Fibroblast of villous mesenchyme (primary cell): ENCODE results near the gene FGF18. TPM values are rescaled to one million over a fixed set of nuclear protein-coding genes. Genes with fewer than 3 reads are reported as not detected.

Experiments used
- DNase-seq: peaks from one replicate; pipeline ENCODE4 v3.0.0-alpha.2; 2010; ENCODE audit warnings: low read depth
- H3K4me3 ChIP-seq: 2 replicates; pipeline ENCODE4 v1.5.1; 2011; ENCODE audit warnings: low read depth, mild to moderate bottlenecking, low read length
- CTCF ChIP-seq: IDR thresholded peaks from 2 replicates; pipeline ENCODE4 v1.5.1; 2012; ENCODE audit warnings: low read depth, mild to moderate bottlenecking, low read length; ENCODE audit not compliant: insufficient read depth
- total RNA-seq: library from RNA; depleted of rRNA; stranded (reverse); fragments of >200 nt; gene quantifications from 2 replicates; pipeline ENCODE4 v1.2.3, GENCODE V29; 2012

FGF18 gene
- total RNA-seq, 1 donor, result under 0.01 TPM

- no peak for TF ChIP-seq CTCF
- no peak for DNase-seq
- H3K4me3 ChIP-seq, result no peak overlapping the region
Measured at GRCh38 chr5:171436804-171437285, 17.4 kb downstream of the FGF18 start.

- no peak for DNase-seq
- no peak for TF ChIP-seq CTCF
- H3K4me3 ChIP-seq, result no peak overlapping the region
Measured at GRCh38 chr5:171437286-171437821, 17.9 kb downstream of the FGF18 start.

- H3K4me3 ChIP-seq, result no peak overlapping the region
- TF ChIP-seq CTCF, result no peak
- no peak for DNase-seq
Measured at GRCh38 chr5:171438738-171439137, 19.3 kb downstream of the FGF18 start.

- no peak overlapping the region for H3K4me3 ChIP-seq
- TF ChIP-seq CTCF, result no peak
- DNase-seq, result no peak
Measured at GRCh38 chr5:171441246-171441791, 21.9 kb downstream of the FGF18 start.

GRCh38 chr5:171442287-171443042 is 23.0 kb downstream of the FGF18 start:
- H3K4me3 ChIP-seq, result no peak overlapping the region
- TF ChIP-seq CTCF, result no peak
- DNase-seq, result peak; percentile 32

- TF ChIP-seq CTCF, result no peak
- no peak for DNase-seq
- H3K4me3 ChIP-seq, result no peak overlapping the region
Measured at GRCh38 chr5:171444582-171444981, 25.1 kb downstream of the FGF18 start.
